ENCODE measurements around the gene MED26.

DNA sequence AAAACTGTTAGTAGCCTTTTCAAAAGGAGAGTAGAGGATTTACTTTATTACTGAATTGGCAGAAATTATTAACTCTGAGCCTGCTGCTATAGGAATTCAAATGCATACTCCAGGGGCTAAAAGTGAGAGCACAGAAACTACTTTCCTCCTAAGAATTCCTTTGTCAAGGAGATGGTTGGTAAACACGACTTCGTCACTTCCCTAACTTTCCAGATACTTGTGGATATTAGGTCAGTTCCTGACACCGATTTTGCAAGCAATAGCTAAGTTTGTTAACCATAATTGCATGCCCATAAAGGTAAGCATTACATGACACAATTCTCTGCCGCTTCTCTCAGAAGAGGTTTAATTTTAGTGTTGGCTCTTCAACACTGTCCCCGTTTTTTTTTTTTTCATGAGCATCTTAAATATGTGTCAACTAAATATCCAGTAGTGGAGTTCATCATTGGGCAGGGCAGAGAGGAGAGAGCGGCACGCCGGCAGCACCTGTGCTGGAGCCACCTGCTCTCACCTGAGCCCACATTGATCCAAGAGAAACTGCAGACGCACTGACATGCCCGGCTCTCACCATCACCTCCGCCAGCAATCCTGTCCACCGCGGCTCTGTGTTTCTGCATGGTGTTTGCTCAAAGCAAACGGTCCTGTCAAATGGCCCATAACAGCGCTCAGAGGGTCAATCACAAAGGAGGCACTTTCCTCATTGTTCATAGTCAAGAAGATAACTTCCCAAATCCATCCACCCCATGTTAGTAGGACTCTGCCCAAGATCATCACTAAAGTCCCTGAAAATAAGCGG, 2.6 kb downstream of the MED26 start:
- TF ChIP-seq, protein P1, sequence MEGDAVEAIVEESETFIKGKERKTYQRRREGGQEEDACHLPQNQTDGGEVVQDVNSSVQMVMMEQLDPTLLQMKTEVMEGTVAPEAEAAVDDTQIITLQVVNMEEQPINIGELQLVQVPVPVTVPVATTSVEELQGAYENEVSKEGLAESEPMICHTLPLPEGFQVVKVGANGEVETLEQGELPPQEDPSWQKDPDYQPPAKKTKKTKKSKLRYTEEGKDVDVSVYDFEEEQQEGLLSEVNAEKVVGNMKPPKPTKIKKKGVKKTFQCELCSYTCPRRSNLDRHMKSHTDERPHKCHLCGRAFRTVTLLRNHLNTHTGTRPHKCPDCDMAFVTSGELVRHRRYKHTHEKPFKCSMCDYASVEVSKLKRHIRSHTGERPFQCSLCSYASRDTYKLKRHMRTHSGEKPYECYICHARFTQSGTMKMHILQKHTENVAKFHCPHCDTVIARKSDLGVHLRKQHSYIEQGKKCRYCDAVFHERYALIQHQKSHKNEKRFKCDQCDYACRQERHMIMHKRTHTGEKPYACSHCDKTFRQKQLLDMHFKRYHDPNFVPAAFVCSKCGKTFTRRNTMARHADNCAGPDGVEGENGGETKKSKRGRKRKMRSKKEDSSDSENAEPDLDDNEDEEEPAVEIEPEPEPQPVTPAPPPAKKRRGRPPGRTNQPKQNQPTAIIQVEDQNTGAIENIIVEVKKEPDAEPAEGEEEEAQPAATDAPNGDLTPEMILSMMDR (conservative IDR thresholded peaks at IDR 0.05; ENCODE audit: low read depth in 2 of 2) = no peak
- TF ChIP-seq, protein P2, sequence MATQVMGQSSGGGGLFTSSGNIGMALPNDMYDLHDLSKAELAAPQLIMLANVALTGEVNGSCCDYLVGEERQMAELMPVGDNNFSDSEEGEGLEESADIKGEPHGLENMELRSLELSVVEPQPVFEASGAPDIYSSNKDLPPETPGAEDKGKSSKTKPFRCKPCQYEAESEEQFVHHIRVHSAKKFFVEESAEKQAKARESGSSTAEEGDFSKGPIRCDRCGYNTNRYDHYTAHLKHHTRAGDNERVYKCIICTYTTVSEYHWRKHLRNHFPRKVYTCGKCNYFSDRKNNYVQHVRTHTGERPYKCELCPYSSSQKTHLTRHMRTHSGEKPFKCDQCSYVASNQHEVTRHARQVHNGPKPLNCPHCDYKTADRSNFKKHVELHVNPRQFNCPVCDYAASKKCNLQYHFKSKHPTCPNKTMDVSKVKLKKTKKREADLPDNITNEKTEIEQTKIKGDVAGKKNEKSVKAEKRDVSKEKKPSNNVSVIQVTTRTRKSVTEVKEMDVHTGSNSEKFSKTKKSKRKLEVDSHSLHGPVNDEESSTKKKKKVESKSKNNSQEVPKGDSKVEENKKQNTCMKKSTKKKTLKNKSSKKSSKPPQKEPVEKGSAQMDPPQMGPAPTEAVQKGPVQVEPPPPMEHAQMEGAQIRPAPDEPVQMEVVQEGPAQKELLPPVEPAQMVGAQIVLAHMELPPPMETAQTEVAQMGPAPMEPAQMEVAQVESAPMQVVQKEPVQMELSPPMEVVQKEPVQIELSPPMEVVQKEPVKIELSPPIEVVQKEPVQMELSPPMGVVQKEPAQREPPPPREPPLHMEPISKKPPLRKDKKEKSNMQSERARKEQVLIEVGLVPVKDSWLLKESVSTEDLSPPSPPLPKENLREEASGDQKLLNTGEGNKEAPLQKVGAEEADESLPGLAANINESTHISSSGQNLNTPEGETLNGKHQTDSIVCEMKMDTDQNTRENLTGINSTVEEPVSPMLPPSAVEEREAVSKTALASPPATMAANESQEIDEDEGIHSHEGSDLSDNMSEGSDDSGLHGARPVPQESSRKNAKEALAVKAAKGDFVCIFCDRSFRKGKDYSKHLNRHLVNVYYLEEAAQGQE (IDR thresholded peaks at IDR 0.05; ENCODE audit: unreplicated experiment) = no peak
- TF ChIP-seq EZH2 (IDR thresholded peaks at IDR 0.05; ENCODE audit: low read depth, unreplicated experiment) (no peak), POLR2AphosphoS5 (IDR thresholded peaks at IDR 0.05; ENCODE audit: low read depth) (no peak)
- TF ChIP-seq, protein P3, sequence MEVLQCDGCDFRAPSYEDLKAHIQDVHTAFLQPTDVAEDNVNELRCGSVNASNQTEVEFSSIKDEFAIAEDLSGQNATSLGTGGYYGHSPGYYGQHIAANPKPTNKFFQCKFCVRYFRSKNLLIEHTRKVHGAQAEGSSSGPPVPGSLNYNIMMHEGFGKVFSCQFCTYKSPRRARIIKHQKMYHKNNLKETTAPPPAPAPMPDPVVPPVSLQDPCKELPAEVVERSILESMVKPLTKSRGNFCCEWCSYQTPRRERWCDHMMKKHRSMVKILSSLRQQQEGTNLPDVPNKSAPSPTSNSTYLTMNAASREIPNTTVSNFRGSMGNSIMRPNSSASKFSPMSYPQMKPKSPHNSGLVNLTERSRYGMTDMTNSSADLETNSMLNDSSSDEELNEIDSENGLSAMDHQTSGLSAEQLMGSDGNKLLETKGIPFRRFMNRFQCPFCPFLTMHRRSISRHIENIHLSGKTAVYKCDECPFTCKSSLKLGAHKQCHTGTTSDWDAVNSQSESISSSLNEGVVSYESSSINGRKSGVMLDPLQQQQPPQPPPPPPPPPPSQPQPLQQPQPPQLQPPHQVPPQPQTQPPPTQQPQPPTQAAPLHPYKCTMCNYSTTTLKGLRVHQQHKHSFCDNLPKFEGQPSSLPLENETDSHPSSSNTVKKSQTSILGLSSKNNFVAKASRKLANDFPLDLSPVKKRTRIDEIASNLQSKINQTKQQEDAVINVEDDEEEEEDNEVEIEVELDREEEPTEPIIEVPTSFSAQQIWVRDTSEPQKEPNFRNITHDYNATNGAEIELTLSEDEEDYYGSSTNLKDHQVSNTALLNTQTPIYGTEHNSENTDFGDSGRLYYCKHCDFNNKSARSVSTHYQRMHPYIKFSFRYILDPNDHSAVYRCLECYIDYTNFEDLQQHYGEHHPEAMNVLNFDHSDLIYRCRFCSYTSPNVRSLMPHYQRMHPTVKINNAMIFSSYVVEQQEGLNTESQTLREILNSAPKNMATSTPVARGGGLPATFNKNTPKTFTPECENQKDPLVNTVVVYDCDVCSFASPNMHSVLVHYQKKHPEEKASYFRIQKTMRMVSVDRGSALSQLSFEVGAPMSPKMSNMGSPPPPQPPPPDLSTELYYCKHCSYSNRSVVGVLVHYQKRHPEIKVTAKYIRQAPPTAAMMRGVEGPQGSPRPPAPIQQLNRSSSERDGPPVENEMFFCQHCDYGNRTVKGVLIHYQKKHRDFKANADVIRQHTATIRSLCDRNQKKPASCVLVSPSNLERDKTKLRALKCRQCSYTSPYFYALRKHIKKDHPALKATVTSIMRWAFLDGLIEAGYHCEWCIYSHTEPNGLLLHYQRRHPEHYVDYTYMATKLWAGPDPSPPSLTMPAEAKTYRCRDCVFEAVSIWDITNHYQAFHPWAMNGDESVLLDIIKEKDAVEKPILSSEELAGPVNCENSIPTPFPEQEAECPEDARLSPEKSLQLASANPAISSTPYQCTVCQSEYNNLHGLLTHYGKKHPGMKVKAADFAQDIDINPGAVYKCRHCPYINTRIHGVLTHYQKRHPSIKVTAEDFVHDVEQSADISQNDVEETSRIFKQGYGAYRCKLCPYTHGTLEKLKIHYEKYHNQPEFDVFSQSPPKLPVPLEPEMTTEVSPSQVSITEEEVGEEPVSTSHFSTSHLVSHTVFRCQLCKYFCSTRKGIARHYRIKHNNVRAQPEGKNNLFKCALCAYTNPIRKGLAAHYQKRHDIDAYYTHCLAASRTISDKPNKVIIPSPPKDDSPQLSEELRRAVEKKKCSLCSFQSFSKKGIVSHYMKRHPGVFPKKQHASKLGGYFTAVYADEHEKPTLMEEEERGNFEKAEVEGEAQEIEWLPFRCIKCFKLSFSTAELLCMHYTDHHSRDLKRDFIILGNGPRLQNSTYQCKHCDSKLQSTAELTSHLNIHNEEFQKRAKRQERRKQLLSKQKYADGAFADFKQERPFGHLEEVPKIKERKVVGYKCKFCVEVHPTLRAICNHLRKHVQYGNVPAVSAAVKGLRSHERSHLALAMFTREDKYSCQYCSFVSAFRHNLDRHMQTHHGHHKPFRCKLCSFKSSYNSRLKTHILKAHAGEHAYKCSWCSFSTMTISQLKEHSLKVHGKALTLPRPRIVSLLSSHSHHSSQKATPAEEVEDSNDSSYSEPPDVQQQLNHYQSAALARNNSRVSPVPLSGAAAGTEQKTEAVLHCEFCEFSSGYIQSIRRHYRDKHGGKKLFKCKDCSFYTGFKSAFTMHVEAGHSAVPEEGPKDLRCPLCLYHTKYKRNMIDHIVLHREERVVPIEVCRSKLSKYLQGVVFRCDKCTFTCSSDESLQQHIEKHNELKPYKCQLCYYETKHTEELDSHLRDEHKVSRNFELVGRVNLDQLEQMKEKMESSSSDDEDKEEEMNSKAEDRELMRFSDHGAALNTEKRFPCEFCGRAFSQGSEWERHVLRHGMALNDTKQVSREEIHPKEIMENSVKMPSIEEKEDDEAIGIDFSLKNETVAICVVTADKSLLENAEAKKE (CRISPR knock-in tag; IDR thresholded peaks at IDR 0.05) = no peak
